ENCODE data around the gene SGIP1. TPM values are rescaled to one million over a fixed set of nuclear protein-coding genes. Genes with fewer than 3 reads are reported as not detected.

SGIP1 gene
- total RNA-seq, 2 donors from 2014 or later = 0.59 to 38.4 TPM

DNA sequence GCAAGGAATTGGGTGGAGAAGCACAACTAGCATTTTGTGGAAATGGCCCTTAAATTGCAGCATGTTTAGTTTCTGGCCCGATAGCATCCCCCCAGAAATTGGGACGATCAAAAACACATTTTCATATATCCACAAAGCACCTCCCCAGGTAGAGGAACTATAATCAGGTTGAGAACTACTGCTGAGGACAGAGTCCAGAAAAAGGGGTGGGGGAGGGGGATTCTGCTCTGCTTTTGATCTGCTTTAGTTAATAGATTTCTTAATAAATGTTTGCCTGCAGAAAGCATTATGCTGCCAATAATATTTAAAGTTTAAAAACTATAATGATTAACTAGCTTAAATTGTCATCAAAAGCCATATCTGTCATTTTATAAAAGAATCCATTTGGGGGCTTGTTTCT is 203.9 kb downstream of the SGIP1 start:
- Histone ChIP-seq H3K27ac (no peak overlapping the region), H3K27me3 (replicated peaks; ENCODE audit: insufficient read depth) (no peaks in the 10 kb centered on the region), H3K4me3 (no peak overlapping the region), H3K4me1 (replicated peaks) (no peaks in the 10 kb centered on the region), H3K36me3 (no peaks in the 10 kb centered on the region), H3K9me3 (no peaks in the 10 kb centered on the region)
- WGBS = 90% methylated on average over 2 of the region's 2 CpGs
- intact Hi-C loops (cut with DNase I) = no loop called here
- DNase-seq (ENCODE audit: low spot score) = no peak
- TF ChIP-seq, protein P1, sequence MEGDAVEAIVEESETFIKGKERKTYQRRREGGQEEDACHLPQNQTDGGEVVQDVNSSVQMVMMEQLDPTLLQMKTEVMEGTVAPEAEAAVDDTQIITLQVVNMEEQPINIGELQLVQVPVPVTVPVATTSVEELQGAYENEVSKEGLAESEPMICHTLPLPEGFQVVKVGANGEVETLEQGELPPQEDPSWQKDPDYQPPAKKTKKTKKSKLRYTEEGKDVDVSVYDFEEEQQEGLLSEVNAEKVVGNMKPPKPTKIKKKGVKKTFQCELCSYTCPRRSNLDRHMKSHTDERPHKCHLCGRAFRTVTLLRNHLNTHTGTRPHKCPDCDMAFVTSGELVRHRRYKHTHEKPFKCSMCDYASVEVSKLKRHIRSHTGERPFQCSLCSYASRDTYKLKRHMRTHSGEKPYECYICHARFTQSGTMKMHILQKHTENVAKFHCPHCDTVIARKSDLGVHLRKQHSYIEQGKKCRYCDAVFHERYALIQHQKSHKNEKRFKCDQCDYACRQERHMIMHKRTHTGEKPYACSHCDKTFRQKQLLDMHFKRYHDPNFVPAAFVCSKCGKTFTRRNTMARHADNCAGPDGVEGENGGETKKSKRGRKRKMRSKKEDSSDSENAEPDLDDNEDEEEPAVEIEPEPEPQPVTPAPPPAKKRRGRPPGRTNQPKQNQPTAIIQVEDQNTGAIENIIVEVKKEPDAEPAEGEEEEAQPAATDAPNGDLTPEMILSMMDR (IDR thresholded peaks at IDR 0.05) = no peak
- no peak for TF ChIP-seq POLR2A (IDR thresholded peaks at IDR 0.05)
- TF ChIP-seq POLR2AphosphoS5 (IDR thresholded peaks at IDR 0.05) = no peak

DNA sequence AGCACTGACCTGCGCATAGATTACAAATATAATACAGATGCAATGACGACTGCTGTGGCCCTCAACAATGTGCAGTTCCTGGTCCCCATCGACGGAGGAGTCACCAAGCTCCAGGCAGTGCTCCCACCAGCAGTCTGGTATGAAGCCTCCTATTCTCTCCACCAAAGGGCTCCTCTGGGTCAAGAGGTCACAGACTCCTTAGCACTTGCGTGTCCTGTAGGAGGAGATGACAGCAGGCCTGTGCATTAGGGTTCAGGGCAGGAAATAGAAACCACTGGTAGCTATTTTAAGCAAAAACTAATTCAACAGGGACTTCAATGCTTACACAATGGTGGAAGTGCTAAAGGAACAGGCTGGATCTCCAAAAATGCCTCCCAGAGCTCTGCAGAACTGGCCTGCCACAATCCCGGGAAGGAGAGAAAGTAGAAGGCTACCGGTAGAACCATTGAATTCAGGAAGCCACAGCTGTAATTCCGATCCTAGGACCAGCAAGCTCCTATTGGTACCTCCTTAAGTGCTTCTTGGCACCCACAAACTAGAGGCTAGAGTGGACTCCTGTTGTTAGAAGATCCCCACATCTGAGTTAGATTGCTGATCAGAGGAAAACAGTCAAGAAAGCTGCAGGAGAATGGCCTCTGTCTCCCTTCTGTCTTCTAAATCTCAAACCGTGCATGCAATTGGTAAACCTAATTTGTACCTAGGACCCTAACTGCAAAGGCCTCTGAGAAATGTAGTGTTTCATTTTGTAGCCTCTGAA is 205.6 kb downstream of the SGIP1 start:
- Histone ChIP-seq H3K4me3 (no peak overlapping the region), H3K27ac (no peak overlapping the region), H3K9me3 (no peaks in the 10 kb centered on the region), H3K27me3 (replicated peaks; ENCODE audit: insufficient read depth) (no peaks in the 10 kb centered on the region), H3K4me1 (replicated peaks) (no peaks in the 10 kb centered on the region), H3K36me3 (no peaks in the 10 kb centered on the region)
- no peak for DNase-seq (ENCODE audit: low spot score)
- intact Hi-C loops (cut with DNase I) = no loop called here
- TF ChIP-seq POLR2AphosphoS5 (IDR thresholded peaks at IDR 0.05) (no peak), POLR2A (IDR thresholded peaks at IDR 0.05) (no peak)
- TF ChIP-seq, protein P1 (IDR thresholded peaks at IDR 0.05) = no peak
- 85% methylated on average over 9 of the region's 9 CpGs for WGBS

DNA sequence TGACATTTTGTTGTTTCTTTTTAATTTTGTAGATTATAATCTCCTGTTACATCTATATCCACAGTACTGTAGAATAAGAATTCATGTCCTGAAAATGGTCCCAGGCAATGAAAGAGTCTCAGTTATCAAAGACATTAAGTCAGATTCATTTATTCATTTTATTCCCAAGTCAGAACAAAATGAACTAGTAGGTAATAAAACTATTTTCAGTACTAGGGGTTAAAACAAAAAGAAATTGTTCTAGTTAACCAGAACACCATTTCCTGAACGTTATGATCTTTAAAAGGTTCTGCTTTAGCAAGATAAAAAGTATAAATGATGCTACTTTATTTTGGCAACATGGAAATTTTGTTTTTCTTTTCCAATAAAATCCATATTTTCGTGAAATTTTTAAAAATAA is 211.5 kb downstream of the SGIP1 start:
- DNase-seq (ENCODE audit: low spot score) = no peak
- H3K4me1 ChIP-seq (replicated peaks) = no peaks in the 10 kb centered on the region
- H3K27ac ChIP-seq = no peak overlapping the region
- intact Hi-C loops (cut with DNase I) = no loop called here
- H3K9me3 ChIP-seq = no peaks in the 10 kb centered on the region
- no peak for TF ChIP-seq POLR2A (IDR thresholded peaks at IDR 0.05)
- no peaks in the 10 kb centered on the region for H3K27me3 ChIP-seq (replicated peaks; ENCODE audit: insufficient read depth)
- H3K4me3 ChIP-seq = no peak overlapping the region
- H3K36me3 ChIP-seq = no peaks in the 10 kb centered on the region
- WGBS = 45% methylated on average over 2 of the region's 2 CpGs

DNA sequence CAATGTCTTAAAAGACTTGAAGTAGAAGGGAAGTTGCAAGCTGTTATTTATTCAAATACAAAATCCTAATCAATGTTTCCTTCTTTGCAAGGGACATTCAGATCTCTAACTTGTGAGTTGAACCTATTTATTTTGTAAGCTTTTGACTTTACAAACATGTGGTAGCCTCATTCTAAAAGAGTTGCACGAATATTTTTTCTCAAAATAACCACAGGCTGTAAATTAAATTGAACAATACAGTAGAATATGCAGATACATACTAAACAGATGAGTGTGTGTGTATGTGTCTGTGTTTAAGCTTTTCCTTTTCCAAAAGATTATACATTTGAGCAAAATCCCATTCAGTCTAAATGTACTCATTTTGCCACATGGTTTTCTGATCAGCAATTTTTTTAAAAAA is 213.5 kb downstream of the SGIP1 start:
- TF ChIP-seq POLR2A (IDR thresholded peaks at IDR 0.05) = no peak
- TF ChIP-seq POLR2AphosphoS5 (IDR thresholded peaks at IDR 0.05) = no peak
- TF ChIP-seq, protein P1 (IDR thresholded peaks at IDR 0.05) = no peak
- 16% methylated on average over 1 of the region's 1 CpG for WGBS
- no peaks in the 10 kb centered on the region for H3K9me3 ChIP-seq
- no peak overlapping the region for H3K27ac ChIP-seq
- no peaks in the 10 kb centered on the region for H3K36me3 ChIP-seq
- no peaks in the 10 kb centered on the region for H3K27me3 ChIP-seq (replicated peaks; ENCODE audit: insufficient read depth)
- H3K4me3 ChIP-seq = no peak overlapping the region
- no peak for DNase-seq (ENCODE audit: low spot score)
- no peaks in the 10 kb centered on the region for H3K4me1 ChIP-seq (replicated peaks)
- intact Hi-C loops (cut with DNase I) = no loop called here

DNA sequence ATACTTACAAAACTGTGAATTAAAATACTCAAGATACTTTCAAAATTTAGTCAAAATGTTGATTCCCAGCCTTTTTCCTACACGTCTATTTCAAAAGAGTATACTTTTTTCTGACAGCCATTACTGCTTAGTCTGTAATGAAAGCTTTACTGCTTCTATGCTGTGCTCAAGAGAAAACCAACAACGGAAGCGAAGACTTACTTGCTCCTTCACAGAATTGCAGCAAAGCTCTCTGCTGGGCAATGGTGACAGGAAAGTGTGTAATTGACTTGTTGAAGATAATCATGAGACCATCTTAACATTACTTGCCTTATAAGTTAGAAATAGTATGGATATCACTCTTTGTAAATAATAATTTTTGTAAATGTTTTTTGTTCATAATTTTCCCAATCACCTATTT is 216.6 kb downstream of the SGIP1 start:
- TF ChIP-seq, protein P1 (IDR thresholded peaks at IDR 0.05) = no peak
- TF ChIP-seq POLR2A (IDR thresholded peaks at IDR 0.05) (no peak), POLR2AphosphoS5 (IDR thresholded peaks at IDR 0.05) (no peak)
- no peaks in the 10 kb centered on the region for H3K9me3 ChIP-seq
- no peak for DNase-seq (ENCODE audit: low spot score)
- H3K4me3 ChIP-seq = no peak overlapping the region
- no peaks in the 10 kb centered on the region for H3K27me3 ChIP-seq (replicated peaks; ENCODE audit: insufficient read depth)
- 80% methylated on average over 3 of the region's 3 CpGs for WGBS
- H3K27ac ChIP-seq = no peak overlapping the region
- intact Hi-C loops (cut with DNase I) = no loop called here
- no peaks in the 10 kb centered on the region for H3K4me1 ChIP-seq (replicated peaks)
- H3K36me3 ChIP-seq = no peaks in the 10 kb centered on the region

All from prostate gland (tissue), 2 donors.